Measurements from ENCODE around the gene ZNF695. TPM values are rescaled to one million over a fixed set of nuclear protein-coding genes. Genes with fewer than 3 reads are reported as not detected.

ZNF695 gene
- total and polyA plus RNA-seq, 11 donors, result 0.06 to 0.53 TPM; not detected in 9

DNA sequence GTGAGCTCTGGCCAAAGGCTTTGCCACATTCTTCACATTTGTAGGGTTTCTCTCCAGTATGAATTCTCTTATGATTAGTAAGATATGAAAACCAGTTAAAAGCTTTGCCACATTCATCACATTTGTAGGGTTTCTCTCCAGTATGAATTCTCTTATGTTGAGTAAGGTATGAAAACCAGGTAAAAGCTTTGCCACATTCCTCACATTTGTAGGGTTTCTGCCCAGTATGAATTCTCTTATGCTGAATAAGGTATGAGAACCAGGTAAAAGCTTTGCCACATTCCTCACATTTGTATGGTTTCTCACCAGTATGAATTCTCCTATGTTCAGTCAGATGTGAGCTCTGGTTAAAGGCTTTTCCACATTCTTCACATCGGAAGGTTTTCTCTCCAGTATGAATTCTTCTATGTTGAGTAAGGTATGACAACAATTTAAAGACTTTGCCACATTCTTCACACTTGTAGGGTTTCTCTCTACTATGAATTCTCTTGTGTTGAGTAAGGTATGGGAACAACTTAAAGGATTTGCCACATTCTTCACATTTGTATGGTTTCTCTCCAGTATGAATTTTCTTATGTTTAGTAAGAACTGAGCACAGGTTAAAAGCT is 20.7 kb downstream of the ZNF695 start:
- TF ChIP-seq, protein P1, sequence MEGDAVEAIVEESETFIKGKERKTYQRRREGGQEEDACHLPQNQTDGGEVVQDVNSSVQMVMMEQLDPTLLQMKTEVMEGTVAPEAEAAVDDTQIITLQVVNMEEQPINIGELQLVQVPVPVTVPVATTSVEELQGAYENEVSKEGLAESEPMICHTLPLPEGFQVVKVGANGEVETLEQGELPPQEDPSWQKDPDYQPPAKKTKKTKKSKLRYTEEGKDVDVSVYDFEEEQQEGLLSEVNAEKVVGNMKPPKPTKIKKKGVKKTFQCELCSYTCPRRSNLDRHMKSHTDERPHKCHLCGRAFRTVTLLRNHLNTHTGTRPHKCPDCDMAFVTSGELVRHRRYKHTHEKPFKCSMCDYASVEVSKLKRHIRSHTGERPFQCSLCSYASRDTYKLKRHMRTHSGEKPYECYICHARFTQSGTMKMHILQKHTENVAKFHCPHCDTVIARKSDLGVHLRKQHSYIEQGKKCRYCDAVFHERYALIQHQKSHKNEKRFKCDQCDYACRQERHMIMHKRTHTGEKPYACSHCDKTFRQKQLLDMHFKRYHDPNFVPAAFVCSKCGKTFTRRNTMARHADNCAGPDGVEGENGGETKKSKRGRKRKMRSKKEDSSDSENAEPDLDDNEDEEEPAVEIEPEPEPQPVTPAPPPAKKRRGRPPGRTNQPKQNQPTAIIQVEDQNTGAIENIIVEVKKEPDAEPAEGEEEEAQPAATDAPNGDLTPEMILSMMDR (IDR thresholded peaks at IDR 0.05), result no peak
- TF ChIP-seq POLR2A (IDR thresholded peaks at IDR 0.05), result no peak
- Histone ChIP-seq H3K36me3 (no peaks in the 10 kb centered on the region), H3K4me1 (no peaks in the 10 kb centered on the region), H3K27me3 (no peaks in the 10 kb centered on the region), H3K9me3 (peaks cover 0 to 100% (median 86%) of the 10 kb centered on the region in 12 donors), H3K4me3 (no peak overlapping the region), H3K27ac (no peak overlapping the region)
- intact Hi-C loops (cut with DNase I), result no loop called here
- no peak for ATAC-seq
- WGBS, 4 donors, result 96 to 100% (median 99%) methylated on average over 1 of the region's 1 CpG
- no peak for DNase-seq

- 89 to 98% (median 98%) methylated on average over 6 of the region's 6 CpGs for WGBS, 4 donors
- no peak for DNase-seq
- H3K36me3 ChIP-seq, result no peaks in the 10 kb centered on the region
- no peaks in the 10 kb centered on the region for H3K27me3 ChIP-seq
- H3K27ac ChIP-seq, result no peak overlapping the region
- peaks cover 0 to 60% (median 27%) of the 10 kb centered on the region in 12 donors for H3K9me3 ChIP-seq
- no peak for ATAC-seq
- no peak for TF ChIP-seq POLR2A (IDR thresholded peaks at IDR 0.05)
- TF ChIP-seq, protein P1 (IDR thresholded peaks at IDR 0.05), result no peak
- no peak overlapping the region for H3K4me3 ChIP-seq
- intact Hi-C loops (cut with DNase I), result no loop called here
- H3K4me1 ChIP-seq, result no peaks in the 10 kb centered on the region
These were observed 29.1 kb downstream of the ZNF695 start for GRCh38 chr1:246978785-246979184.

- 94 to 99% (median 98%) methylated on average over 2 of the region's 2 CpGs for WGBS, 4 donors
- no peak for TF ChIP-seq POLR2A (IDR thresholded peaks at IDR 0.05)
- TF ChIP-seq, protein P1 (IDR thresholded peaks at IDR 0.05), result no peak
- DNase-seq (no peak), ATAC-seq (no peak)
- no peaks in the 10 kb centered on the region for H3K27me3 ChIP-seq
- no peaks in the 10 kb centered on the region for H3K36me3 ChIP-seq
- intact Hi-C loops (cut with DNase I), result no loop called here
- H3K27ac ChIP-seq, result no peak overlapping the region
- peaks cover 0 to 55% (median 22%) of the 10 kb centered on the region in 12 donors for H3K9me3 ChIP-seq
- H3K4me1 ChIP-seq, result no peaks in the 10 kb centered on the region
- no peak overlapping the region for H3K4me3 ChIP-seq
These were observed 29.6 kb downstream of the ZNF695 start for GRCh38 chr1:246978281-246978680.

DNA sequence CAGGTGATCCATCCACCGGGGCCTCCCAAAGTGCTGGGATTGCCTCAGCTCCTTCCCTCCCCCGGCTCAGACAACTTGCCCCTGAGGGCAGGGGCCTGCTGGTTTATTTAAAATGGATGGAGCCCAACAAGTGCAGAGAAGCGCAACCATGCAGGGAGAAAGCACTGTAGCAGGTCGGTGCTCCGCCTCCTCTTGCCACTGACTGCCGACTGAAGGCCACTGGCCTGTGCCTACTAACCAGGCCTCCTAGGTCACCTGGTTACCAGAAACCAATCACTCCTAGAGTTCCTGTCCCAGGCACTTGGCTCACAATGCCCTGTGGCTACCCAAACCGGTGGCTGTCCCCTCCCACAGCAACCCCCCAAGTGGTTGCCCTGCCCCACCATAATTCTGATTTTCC is 35.9 kb downstream of the ZNF695 start:
- DNase-seq, result no peak
- WGBS, 4 donors, result 93 to 97% (median 96%) methylated on average over 7 of the region's 7 CpGs

More for the DNA sequence above, 35.9 kb downstream of the ZNF695 start:
- intact Hi-C loops (cut with DNase I), result loop anchor here in 9 of 10 donors (1.0 to 5.0 kb wide), 3 partner anchors 65 kb away; no protein-coding TSS in a partner anchor
- H3K4me3 ChIP-seq, result no peak overlapping the region
- no peak overlapping the region for H3K27ac ChIP-seq
- H3K27me3 ChIP-seq, result no peaks in the 10 kb centered on the region
- ATAC-seq, result no peak
- no peaks in the 10 kb centered on the region for H3K36me3 ChIP-seq
- TF ChIP-seq POLR2A (IDR thresholded peaks at IDR 0.05), result no peak
- TF ChIP-seq, protein P1 (IDR thresholded peaks at IDR 0.05), result no peak
- H3K9me3 ChIP-seq, result peaks cover 0 to 17% (median 0%) of the 10 kb centered on the region in 12 donors
- no peaks in the 10 kb centered on the region for H3K4me1 ChIP-seq
